Erythroblast (primary cell): Measurements from ENCODE around the gene GTPBP3.
"Not testable (repeated sequence)": the region's sequence is repeated elsewhere in the genome, so short reads cannot be mapped to it uniquely, and the experiment has no call there.

ENCODE experiments used
- DNase-seq, 2 experiments: peaks; one replicate each; lab custom pipeline; 2025; lab: John Stamatoyannopoulos, UW
- GATA1 ChIP-seq: IDR thresholded peaks from 2 replicates; pipeline ENCODE4 v1.6.1; 2011; ENCODE audit warnings: low read depth, mild to moderate bottlenecking, control low read depth, low read length, moderate library complexity
- POLR2A ChIP-seq: IDR thresholded peaks from 2 replicates; pipeline ENCODE4 v1.6.1; 2011; ENCODE audit warnings: mild to moderate bottlenecking, low read length

GTPBP3 gene, protein sequence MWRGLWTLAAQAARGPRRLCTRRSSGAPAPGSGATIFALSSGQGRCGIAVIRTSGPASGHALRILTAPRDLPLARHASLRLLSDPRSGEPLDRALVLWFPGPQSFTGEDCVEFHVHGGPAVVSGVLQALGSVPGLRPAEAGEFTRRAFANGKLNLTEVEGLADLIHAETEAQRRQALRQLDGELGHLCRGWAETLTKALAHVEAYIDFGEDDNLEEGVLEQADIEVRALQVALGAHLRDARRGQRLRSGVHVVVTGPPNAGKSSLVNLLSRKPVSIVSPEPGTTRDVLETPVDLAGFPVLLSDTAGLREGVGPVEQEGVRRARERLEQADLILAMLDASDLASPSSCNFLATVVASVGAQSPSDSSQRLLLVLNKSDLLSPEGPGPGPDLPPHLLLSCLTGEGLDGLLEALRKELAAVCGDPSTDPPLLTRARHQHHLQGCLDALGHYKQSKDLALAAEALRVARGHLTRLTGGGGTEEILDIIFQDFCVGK

DNA sequence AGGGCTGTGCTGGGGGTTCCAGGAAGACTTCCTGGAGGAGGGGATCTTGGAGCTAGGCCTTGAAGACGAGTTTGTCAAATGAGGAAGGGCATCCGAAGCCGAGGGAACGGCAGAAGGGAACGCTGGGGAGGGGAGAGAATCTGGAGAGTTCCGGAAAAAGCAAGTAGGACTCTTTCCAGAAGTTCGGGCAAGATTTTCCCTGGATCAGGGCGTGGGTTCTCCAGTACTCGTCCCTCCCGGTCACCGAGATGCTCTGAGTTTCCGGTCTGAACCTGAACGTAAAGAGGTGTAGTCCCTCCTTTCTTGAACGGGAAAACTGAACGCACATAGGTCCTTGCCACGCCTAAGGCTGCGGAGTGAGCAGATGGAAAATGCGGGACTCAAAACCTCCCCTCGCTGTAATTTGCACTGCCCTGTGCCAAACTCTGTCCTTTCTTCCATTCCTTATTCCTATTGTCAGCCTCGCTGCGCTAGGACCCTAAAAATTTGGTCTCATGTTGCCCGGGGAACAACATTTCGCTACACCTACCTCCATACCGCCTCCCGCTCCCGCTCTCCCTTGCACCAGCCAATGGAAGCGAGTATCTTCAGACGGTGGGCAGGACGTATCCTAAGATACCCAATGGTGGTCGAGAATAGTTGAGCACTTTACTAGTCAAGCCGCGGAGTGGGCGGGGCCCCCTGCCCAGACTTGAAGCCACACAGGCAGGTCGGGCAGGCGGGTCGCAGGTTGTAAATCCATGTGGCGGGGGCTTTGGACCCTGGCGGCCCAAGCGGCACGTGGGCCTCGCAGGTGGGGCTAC, at the start of gene GTPBP3:
Gene GTPBP3 (plus strand): TSS at position 682 of the 803 bp plus-strand sequence. CDS start 59 bp downstream, at position 741.
- peak; percentile 63 for TF ChIP-seq POLR2A
- no peak for TF ChIP-seq GATA1
- peak; percentile 98 to 99 for DNase-seq

DNA sequence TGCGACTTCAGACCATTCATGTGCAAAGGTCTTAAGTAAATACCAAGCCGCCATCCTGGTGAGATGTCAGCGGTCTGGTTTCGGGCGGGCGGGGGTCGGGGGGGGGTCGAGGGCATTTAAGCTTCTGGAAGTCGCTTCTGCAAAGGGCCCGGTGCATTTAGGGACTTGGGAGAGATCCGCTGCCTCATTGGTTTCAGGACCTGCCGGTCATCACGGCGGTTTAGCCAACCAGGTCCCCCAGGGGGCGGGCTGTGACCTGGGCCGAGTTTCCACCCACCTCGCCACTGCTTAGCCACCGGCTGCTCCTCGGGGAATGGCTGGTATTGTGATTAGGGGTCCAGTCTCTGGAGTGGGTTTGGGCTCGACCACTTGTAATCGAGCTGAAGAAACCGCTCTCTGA, 47.9 kb upstream of the GTPBP3 start:
- DNase-seq, result peak; percentile 82 to 86
- TF ChIP-seq GATA1, result no peak
- no peak for TF ChIP-seq POLR2A

DNA sequence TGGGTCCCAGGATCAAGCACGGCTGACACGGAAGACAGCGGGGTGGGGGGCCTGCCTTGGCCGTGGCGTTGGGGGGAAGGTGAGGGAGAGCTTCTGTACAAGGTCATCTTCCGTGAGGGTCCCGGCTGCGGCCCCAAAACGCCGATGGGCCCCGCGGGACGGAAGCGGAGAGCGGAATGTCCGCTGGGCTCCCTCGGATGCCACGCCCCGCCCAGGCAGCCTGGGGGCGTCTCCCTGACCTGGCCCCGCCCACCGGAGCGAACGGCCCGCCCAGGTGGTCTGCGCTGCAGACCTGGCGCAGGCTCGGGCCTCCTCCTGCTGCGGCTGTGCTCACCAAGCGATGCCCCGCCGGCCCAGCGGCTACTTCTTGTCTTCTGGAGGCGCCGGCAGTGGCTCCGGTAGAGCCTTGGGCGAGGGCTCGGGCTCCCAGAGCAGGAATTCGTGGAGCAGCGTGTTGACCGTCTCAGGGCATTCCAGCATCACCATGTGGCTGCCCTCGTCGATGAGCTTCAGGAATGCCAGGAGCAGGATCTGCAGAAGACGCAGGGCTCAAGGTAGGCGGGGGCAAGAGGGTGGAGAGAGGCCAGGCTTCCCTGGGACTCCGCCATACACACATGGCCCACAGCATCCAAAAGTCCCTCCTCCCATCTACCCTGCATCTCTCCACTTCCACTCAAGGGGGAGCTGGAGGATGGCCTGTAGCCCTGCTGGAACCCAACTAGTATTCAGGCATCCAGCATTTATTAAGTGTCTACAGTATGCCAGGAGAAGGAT, 44.9 kb upstream of the GTPBP3 start:
- TF ChIP-seq GATA1 (no peak), POLR2A (peak; percentile 60)
- peak; percentile 87 to 88 for DNase-seq

DNA sequence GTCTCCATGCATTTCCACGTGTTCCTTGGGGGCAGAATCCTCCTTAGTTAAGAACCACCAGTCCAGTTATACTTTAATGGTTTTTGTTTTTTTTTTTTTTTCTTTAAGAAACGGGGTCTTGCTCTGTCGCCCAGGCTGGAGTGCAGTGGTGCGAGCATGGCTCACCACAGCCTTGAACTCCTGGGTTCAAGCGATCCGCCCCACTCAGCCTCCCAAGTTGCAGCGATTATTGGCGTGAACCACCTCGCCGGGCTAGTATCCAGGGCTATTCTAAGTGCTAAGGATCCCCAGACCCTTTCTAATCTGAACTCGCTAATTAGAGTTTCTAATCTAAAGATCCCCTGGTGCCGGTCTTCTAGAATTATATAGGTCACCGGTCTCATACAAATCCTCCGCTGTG, 43.7 kb upstream of the GTPBP3 start:
- no peak for DNase-seq
- TF ChIP-seq GATA1 (no peak), POLR2A (no peak)

DNA sequence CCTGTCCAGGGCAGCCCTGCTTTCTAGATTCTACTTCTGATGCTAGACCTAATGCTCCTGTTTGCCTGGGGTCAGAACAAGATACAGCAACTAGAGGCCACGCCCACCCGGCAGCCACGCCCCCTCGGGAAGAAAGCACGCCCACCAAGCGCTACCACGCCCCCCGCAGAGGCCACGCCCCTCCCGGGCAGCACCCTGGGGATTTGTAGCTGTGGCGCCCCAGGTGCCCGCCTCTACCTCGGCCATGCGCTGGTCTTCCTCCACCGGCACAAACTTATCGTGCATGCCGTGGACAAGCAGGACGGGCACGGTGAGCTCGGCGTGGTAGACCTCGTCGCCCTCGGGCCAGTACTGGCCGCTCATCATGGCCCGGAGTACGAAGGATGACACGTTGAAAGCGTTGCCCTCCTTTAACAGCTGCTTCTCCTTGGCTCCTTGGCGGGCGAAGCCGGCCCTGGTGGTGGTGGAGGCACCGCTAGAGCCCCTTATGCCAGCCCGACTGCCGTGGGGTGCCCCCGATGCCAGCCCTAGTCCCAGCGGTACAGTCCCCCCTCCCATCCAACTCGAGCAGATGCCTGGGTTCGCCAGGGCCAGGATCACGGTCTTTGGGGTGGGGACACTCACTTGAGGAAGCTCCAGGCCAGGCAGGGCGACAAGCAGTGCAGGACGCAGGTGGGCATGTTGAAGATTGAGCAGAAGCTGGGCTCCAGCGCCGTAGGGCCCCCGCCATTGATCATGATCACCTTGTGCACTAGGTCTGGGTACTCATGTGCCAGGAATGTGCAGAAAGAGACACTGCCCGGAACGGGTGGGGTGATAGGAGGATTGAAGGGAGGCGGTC, 43.1 kb upstream of the GTPBP3 start:
- TF ChIP-seq POLR2A, result no peak
- TF ChIP-seq GATA1, result no peak
- peak; percentile 77 to 83 for DNase-seq

DNA sequence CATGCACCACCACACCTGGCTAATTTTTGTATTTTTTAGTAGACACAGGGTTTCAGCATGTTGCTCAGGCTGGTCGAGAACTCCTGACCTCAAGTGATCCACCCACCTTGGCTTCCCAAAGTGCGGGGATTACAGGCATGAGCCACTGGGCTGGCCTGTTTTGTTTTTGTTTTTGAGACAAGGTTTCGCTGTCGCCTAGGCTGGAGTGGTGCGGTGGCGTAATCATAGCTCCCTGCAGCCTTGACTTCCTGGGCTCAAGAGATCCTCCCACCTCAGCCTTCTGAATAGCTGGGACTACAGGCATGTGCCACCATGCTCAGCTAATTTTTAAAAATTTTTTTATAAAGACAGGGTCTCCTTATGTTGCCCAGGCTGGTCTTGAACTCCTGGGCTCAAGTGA, 41.8 kb upstream of the GTPBP3 start:
- not testable (repeated sequence) for DNase-seq

DNA sequence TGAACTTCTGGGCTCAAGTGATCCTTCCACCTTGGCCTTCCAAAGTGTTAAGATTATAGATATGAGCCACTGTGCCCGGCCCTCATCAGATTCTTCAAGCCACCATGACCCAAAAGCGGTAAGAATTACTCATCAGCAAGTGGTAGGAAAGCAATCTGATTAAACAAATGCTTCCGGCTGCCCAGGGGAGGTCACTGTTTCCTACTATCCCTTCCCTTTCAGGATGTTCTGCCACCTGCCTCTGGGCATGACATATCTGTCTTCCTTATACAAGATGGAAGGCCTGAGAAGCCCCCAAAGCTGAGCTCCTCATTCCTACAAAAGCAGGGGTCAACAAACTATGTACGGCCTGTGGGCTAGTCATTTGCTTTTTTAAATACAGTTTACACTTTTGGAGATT, 41.1 kb upstream of the GTPBP3 start:
- peak in 1 of 2 experiments; percentile 37 for DNase-seq
- TF ChIP-seq GATA1, result no peak
- TF ChIP-seq POLR2A, result no peak

DNA sequence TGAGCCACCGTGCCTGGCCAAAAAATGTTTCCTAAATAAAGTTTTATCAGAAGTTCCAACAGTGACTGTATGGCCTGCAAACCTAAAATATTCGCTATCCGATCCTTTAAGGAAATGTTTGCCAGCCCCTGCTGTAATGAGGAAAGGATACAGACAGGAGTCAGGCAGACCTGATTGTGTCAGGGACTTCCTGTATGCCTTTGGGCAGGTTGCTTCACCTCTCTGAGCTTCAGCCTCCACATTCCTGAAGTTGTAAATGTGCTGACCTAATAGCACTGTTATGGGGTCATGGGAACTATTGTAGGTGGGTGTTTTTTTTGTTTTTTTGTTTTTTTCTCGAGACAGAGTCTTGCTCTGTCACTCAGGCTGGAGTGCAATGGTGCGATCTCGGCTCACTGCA, 40.4 kb upstream of the GTPBP3 start:
- DNase-seq, result no peak
- no peak for TF ChIP-seq POLR2A
- no peak for TF ChIP-seq GATA1

DNA sequence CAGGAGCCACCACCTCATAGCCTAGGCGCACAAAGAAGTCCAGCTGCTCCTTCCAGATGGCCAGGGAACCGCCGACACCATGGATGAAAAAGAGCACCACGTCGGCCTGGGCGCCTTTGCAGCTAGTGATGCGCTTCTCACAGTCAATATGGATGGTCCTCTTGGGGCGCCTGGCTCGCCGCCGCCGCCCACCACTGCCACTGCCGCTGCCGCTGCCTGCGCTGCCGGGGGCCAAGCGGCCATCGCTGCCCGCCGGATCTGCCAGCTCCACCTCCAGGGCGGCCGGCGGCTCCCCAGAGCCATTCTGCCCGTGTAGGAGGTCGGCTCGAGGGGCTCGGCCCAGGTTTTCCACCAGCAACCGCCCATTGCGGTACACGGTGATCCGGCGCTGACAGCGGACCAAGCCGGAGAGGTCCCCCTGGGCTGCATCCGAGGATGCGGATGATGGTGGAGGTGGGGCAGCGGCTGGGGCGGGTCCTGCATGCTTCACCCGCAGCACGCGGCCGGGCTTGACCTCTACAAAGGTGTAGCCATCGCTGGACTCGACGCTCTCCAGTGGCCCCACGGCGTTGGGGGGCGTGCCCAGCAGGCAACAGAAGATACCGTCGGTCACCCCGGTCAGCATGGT, 36.2 kb upstream of the GTPBP3 start:
- DNase-seq, result no peak
- no peak for TF ChIP-seq POLR2A
- no peak for TF ChIP-seq GATA1

DNA sequence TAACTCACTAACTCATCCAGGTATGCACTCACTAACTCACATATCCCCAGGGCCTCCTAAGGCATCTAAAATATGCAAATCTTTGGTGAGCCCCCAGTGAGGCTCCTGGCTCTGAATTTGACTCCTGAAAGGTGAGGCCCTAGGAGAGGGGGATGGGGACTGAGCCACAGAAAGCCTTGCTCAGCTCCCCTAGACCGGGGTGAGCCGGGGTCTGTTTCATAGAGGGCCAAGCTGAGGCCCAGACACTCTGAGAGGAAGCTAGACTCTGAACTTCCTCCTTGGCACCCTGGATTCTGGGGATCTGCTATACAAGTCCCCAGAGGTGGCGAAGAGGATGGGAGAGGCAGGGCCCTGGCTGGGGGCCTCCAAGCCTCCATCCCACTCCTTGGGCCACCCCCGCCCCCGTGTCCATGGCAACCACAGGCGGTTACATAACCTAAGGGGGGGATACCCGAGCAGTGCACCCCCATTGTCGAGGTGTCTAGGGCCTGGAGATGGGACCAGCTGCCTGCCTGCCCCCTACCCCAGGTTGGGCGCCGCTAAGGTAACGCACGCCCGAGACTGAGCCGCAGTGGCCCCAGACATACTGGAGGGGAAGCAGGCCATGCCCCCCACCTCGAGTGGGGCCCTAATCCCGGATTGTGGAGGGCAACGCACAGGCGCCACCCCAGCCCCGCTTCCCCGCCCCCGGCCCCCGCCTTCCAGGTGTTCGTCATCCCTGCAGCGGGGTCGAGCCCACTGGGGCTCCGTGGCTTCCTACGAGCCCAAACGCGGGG, 34.8 kb upstream of the GTPBP3 start:
- DNase-seq, result no peak
- no peak for TF ChIP-seq POLR2A
- TF ChIP-seq GATA1, result no peak

DNA sequence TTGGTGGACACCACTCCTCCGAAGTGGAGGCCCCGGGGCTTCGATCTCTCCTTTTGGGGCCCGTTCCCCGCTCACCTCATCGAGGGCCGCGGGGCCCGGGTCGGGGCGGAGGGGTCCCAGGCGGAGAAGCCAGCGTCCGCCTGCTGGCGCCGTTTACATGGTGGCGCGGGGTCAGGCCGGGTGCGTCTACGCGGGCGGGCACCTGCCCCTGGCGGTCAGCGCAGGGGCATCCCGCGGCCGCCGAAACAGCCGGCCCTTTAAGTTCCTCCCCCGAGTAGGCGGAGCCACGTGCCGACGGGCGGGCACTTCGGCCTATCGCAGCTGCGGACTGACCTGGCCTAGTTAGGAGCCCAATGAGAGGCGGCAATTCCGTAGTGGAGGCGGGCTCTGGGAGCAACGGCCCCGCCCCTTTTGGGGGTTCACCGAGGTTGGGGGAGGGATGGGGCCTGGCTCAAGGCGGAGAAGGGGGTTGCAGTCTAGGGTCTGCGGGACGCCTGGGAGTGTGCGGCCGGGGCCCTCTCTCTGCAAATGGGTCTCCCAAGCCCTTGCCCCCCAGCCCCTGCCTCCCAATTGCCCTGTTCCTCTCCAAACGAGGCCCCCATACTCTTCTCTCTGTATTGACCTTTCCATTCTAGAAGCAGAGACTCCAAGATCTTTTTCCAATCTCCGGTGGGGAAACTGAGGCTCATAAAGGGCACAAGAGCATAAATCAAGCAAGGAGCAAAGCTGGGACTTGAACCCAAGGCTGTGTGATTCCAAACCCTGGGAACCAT, 34.0 kb upstream of the GTPBP3 start, which contains the start of gene ABHD8:
Gene ABHD8 (minus strand): TSS at position 259 of the 773 bp plus-strand sequence. CDS start 1,809 bp downstream, outside the sequence.
- peak; percentile 97 for DNase-seq
- TF ChIP-seq GATA1, result no peak
- TF ChIP-seq POLR2A, result peak; percentile 38
